NCI-H2227 (cell line): ENCODE data around the gene COX6B2.
"Not testable (repeated sequence)": the region's sequence is repeated elsewhere in the genome, so short reads cannot be mapped to it uniquely, and the experiment has no call there.

Experiments used
- DNase-seq: peaks from one replicate; lab custom pipeline; 2025; ENCODE audit not compliant: unreplicated experiment; lab: John Stamatoyannopoulos, UW

COX6B2 gene

DNA sequence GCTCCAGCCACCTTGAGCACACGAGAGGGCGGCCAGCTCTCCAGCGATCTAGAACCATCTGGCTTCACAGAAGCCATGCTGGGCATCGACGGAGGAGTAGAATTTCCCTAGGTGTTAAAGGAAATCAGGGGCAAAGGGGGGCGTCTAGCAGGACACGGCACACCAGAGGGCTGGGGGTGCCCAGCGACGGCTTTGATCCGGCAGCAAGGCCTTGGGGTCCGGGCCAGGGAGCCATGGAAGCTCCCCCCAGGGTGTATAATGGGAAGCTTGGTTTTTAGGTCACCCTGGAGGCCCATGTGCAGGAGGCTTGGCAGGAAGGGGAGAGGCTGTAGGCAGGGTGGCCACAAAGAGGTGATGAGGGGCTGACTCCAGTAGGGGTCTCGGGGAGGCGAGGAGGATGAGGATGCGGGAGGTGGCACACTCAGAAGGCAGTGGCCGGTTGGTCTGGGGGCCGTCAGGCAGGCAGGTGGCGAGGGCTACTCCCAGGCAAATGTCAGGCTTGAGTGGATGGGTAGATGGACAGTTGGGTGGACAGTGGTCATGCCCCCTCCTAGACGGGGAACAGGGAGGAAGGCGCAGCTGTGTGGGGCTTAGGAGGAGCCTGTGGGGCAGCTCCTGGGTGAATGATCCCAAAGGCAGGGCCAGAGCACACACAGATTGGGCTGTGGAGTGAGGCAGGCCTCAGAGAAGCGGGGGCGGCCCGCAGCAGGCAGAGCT is 9.3 kb downstream of the COX6B2 start:
- no peak for DNase-seq

DNA sequence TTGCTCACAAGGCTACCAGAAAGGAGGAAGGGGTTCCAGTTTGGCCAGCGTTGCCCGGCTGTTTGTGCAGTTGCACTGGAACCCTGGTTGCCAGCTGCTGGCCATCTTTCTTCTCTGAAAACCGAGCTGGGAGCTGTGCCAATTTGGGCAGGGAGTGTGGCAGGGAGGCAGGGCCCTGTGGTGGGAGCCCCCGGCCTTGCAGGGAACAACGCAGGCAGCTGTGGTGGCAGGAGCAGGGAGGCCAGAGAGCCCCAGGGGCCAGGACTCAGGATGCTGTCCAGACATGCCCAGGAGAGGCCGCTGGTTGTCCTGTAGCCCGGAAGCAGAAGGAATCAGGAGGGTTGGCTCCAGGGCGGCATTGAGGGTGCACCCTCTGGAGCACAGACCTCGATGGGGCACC is 10.1 kb downstream of the COX6B2 start:
- no peak for DNase-seq

DNA sequence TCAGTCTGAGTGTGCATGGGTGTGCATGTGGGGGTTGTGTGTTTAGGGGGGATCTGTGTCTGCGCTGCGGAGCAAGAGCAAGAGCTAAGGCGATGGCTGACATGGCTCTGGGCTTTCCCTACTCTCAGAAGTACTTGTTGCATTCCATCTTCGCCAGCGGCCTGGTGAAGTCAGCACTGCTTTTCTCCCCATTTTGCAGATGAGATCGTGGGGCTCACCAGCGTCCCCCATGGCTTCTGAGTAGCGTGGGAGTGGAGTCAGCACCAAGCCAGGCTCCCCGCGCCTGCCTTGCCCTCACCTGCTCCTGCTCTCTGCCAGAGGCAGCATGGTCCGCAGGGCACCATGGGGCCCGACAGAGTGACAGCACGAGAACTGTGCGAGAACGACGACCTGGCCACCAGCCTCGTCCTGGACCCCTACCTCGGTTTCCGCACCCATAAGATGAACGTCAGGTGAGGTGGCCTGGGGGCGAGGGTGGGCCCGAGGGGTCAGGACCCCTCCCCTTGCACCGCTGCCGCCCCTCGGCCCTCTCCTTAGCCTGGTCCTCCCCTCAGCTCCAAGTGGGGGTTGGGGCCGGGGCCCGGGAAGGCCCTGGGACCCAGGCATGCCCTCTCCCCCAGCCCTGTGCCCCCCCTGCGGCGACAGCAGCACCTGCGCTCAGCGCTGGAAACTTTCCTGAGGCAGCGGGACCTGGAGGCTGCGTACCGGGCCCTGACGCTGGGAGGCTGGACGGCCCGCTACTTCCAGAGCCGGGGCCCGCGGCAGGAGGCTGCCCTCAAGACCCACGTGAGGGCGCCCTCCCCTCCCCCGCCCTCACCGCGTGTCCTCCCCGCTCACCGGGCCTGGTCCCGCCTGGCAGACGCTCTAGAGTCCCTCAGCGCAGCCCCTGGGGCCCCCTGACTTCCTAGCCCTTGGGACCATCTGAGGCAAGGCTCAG is 12.7 kb downstream of the COX6B2 start:
- no peak for DNase-seq

DNA sequence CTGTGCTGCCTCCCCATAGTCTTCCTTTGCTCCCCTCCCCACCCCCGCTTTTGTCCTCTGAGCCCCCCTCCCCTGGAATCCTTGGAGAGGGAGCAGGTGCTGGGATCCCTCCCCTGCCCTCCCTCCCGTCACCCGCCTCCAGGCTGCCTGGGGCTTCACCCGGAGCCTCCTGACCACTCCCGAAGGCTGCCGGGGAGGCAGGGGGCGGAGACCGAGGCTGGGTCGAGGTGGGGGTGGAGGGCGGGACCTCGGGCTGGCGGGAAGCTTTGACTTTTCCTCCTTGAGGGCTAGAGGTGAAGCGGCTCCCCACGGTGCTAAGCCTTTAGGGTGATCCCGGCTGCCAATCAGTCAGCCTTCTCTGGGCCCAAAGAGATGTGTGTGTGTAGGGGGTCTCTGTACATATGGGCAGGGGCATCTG is 13.3 kb downstream of the COX6B2 start:
- peak; percentile 88 for DNase-seq

DNA sequence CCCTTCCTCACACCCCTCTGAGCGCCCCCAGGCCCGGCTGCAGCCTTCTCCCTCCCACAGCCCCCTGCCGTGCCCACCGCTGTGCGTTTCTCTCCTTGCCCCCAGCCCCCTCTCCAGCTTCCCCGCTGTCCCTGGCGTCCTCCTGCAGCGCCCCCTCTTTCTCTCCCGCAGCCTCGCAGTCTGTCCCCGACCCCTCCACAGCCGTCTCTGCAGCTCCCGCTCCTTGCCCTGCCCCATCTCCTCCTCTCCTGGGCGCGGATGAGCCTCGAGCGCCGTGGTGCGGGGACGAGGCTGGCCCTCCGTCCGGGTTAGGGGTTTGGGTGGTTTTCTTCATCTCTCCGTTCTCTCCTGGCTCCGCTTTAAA is 13.8 kb downstream of the COX6B2 start:
- peak; percentile 86 for DNase-seq

DNA sequence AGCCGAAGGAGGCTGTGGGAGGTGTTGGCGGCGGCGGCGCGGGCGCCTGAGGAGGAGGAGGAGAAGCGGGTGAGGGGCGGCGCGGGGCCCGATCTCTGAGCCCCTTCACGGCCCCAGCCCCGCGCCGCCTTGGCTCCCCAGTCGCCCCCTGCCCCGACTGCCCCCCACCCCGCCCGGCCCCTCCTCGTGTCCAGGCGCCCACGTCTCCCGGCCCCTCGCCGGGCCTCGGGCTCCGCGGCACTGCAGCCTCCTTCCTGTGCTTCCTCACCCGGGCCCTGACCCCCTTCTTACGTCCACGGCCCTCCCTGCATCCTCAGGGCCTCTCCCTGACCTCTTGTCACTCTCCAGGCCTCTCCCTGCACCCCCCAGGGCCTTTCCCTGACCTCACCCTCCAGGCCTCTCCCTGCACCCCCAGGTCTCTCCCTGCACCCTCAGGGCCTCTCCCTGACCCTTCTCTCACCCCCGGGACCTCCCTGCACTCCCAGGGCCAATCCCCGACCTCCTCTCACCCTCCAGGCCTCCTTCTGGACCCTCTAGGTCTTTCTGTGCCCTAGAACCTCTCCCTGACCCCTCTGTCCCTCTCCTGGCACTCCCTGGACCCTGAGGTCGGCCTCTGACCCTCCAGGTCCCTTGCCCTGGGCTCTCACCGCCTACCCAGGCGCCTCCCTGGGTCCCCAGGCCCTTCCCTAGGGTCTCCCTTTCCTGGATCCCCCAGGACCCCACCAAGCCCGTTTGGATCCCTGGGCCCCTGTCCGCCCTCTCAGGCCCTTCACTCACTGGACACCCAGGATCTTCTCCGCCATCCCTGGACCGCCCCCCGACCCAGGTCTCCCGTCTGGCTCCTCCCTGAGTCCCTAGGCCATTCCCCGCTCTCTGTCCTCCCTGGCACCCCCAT is 14.4 kb downstream of the COX6B2 start:
- DNase-seq: no peak

DNA sequence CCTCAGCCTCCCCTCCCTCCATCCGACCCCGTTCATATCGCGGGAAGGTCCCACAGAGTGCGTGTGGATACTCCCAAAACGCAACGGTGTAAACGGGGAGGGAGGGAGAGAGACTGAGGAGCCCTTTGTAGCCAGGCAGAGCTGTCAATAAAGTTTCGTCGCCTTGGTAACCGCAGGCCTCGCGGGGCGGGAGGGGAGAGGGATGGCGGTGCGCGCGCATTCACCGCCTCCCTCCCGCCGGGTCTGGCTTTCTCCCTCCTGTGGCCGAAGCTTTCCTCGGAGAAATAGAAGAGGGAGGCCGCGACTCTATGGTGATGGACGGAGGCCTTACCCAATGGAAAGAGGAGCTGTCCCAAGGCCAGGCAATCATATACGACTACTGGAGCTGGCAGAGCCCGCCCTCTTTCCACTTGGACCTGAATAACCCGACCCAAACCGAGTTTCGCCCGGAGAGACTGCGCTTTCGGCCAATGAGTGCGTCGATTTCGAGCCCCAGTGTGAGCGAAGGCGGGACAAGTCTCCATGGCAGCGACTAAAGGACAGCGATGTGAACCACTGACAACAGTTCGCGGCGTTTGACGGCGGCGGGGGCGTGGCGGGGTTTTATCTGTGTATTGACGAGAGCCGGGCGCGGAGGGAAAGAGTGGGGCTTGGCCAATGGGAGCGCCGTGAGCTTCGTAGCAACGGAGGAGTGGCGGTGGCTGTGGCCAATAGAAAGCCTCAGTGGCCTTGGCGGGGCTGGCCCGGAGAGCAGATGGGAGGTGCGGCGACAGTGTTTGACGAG is 15.2 kb downstream of the COX6B2 start, which contains the start of gene KMT5C:
KMT5C (plus strand) TSS at position 772 of the 784 bp plus-strand sequence. CDS start 2,061 bp downstream, outside the sequence.
- peak; percentile 100 for DNase-seq

DNA sequence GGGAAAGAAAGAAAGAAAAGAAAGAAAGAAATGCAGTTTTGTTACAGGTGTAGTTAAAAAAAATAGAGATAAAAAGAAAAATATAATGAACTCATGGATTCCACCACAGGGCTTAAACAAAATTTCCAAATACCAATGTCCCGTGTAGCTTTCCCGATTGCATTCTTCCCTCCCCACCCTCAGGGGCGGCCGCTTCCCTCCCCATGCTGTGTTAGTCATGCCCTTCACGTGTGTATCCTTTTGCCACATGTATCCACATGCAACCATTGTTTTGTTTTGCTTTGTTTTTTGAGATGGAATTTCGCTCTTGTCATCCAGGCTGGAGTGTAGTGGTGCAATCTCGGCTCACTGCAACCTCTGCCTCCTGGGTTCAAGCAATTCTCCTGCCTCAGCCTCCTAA is 18.4 kb downstream of the COX6B2 start:
- DNase-seq: no peak

DNA sequence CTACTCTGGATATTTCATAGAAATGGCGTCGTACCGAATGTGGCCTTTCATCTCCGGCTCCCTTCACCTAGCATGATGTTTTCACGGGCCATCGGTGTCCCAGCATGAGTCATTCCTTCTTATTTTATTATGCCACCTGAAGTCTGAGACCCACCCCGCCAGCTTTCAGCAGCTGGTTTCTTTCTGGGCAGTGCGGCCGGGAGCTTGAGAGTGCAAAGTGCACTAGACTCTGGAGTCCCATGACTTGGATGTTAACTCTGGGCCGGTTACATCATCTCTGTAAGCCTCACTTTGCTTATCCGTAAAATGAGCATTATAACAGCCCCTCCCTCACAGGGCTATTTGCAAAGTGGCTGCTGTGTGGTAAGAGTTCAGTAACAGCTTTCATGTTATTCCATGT is 20.6 kb downstream of the COX6B2 start:
- no peak for DNase-seq

DNA sequence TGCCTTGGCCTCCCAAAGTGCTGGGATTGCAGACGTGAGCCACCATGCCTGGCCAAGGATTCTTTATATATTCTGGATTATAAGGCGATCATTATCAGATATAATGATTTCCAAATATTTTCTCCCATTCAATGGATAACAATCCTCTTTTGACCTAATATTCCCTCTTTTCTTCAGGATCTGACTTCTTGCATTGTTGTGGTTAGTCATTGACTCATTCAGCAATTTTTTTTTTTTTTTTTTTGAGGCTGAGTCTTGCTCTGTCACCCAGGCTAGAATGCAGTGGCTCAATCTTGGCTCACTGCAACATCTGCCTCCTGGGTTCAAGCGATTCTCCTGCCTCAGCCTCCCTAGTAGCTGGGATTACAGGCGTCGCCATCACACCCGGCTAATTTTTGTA is 24.7 kb downstream of the COX6B2 start:
- DNase-seq: not testable (repeated sequence)

DNA sequence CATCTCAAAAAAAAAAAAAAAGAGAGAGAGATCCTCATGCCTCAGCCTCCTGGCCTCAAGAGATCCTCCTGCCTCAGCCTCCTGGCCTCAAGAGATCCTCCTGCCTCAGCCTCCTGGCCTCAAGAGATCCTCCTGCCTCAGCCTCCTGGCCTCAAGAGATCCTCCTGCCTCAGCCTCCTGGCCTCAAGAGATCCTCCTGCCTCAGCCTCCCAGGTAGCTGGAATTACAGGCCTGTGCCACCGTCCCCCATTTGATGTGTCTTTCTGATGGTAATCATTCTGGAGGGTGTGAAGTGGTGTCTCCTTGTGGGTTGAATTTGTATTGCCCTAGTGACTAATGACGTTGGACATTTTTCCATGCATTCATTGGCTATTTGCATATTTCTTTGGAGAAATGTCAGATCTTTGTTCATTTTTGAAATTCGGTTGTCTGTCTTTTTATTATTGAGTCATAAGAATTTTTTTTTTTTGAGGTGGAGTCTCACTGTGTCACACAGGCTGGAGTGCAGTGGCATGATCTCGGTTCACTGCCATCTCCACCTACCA is 25.7 kb downstream of the COX6B2 start:
- DNase-seq: not testable (repeated sequence)

DNA sequence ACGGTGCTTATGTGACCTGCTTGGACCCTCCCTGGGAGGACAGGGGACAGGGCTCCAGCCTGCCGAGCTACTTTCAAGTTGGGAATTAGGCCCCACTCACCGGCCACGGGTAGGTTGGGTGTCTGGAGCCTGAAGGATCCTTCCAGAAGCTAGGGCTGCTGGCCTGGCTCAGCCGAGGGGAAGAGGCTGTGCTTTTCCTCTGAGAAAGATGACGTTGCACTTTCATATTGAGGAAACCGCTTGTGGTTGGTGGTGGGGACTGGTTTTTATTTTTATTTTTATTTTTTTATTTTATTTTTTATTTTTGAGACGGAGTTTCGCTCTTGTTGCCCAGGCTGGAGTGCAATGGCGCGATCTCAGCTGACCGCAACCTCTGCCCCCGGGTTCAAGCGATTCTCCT is 29.3 kb downstream of the COX6B2 start, which contains the start of gene TMEM150B:
TMEM150B (minus strand) TSS at position 170 of the 400 bp plus-strand sequence. CDS start 4,305 bp downstream, outside the sequence.
- DNase-seq: no peak

DNA sequence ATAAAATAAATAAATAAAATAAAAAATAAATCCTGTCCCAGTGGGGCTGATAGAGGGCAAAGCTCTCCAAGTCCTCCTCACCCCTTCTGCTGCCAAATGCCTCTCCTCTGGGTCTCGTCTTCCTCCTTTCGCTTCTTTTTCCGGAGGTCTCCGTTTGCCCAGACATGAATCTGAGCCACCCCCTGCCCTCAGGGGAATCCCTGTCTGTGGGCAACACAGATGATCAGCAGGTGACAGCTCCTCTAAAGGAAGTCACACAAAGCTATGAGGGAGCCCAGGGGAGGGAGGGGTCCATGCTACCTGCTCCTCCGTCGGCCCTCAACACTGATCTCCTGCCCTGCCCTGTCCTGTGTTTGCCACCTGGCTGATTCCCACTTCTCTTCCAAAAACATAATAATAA is 29.9 kb downstream of the COX6B2 start:
- no peak for DNase-seq

DNA sequence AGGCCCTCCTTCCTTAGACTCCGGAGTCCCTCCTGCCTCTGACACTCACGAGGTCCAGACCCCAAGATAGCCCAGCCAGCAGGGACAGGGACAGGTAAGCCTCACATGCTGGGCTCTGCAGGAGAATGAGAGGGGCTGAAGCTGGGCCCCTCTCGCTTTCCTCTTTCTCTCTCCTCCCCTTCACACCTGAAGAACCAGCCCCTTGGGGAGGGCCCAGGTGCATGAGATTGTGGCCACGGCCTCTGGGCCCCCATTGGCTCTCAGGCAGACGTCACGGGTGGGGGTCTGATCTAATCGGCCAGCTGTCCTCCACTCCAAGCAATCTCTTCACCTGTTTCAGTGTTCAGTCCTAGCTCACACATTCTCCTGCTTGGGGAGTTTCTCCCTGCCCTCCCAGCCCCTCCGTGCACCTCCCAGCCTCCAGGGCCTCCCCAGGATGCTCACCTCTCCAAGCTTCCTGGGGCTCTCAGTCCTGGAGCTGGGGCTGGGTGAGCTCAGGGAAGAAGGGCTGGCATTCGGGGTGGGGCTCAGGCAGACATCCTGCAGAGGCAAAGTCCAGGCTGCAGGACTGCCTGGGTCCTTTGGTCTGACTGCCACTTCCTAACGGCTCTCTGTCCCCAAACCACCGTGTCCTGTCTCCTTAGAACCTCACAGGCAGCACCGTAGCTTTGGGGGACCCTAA is 32.2 kb downstream of the COX6B2 start:
- DNase-seq: no peak

DNA sequence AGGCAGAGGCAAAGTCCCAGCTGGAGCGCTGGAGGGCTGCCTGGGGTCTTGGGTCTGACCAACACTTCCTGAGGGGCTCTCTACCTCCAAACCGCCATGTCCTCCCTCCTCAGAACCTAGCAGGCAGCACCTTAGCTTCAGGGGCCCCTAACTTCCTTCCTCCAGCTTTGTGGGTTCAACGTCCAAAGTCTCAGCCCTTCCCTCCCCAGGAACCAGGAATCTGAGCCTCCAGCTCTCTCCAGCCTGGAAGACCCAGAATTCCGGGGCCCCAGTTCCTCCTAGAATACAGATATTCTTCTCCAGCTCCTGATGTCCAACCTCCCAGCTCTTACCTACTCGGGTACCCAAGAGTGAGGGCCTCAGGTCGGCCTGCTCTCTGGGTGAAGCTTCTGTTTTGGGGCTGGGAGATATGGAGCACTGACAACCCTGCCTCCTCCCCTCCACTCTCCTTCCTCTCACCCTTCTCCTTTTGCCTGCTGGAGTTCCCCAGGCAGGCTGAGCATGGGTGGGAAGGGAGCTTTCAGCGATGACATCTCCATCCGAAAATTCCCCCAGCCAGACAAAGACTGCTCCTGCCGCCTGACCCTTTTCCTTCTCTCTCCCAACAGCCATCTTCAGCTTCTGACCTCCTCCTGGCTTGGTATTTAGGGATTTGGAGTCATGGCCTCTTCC is 32.9 kb downstream of the COX6B2 start:
- DNase-seq: no peak

DNA sequence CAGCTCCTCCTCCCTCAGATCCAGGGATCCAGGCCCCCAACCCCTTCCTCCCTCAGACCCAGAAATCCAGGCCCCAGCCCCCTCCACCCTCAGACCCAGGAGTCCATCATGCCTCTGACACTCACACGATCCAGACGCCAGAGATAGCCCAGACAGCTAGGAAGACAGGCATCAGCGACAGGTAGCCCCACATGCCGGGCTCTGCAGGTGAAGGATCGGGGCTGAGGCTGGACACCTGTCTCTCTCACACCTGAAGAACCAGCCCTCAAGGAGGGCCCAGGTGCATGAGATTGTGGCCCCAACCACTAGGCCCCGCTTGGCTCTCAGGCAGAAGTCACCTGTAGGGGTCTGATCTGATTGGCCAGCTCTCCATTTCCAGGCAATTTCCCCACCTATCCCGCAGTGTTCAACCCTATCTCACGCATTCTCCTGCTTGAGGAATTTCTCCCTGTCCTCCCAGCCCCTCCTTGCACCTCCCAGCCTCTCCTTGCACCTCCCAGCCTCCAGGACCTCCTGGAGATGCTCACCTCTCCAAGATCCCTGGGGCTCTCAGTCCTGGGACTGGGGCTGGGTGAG is 33.6 kb downstream of the COX6B2 start:
- DNase-seq: no peak

DNA sequence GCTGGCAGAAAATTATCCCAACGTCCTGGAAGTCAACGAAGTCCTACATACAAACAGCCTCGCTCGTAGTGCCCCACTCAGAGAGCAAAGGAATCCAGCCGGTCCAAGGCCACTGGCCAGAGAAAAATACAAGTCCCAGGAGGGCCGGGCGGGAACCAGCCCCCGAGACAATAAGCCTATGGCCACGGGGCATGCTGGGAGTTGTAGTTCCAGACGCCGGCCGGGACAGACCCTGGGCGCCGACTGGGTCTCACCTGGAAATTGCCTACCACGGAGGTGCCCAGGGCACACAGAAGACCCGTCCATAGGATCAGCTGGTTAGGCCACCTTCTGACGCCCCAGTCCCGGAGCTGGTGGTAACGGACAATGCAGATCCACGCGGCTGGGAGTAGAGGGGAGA is 34.7 kb downstream of the COX6B2 start:
- peak; percentile 93 for DNase-seq

DNA sequence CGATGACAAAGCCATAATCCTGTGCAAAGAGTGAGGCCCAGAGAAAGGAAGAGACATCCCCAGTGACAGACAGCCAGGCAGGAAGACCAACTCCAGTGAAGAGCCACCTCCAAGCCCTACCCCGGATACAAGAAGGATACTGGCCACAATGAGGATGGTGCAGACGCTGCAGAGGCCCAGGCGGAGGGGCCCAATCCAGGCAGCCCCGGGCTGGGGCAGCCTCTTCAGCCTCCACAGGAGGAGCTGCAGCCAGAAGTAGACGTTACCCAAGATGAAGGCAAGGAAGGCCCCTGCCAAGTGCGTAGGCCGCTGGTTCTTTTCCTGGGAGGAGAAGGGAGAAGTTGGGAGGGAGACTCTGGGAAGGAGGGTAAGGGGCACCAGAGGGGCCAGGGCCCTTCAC is 37.9 kb downstream of the COX6B2 start:
- DNase-seq: no peak
